Lower leg skin (tissue), 3 donors: ENCODE results near the gene CDKN2B-AS1.

Experiments used
- CTCF ChIP-seq, 3 donors: fragments of 450-650 bp; IDR thresholded peaks; one replicate each; pipeline ENCODE4 v1.5.1; 2016; ENCODE audit warnings: antibody characterized with exemption in 3 of 3, mild to moderate bottlenecking in 3 of 3, moderate library complexity in 2 of 3
- POLR2A ChIP-seq, 2 donors: fragments of 450-650 bp; IDR thresholded peaks; one replicate each; pipeline ENCODE4 v1.6.1; 2016 to 2017; ENCODE audit warnings: antibody characterized with exemption in 2 of 2, mild to moderate bottlenecking in 1 of 2, moderate library complexity in 1 of 2

- no peak for TF ChIP-seq CTCF (IDR thresholded peaks at IDR 0.05)
- TF ChIP-seq POLR2A (IDR thresholded peaks at IDR 0.05): no peak
These were observed 106.0 kb downstream of the CDKN2B-AS1 start for GRCh38 chr9:22100626-22101025.
